ENCODE data around the gene KCNB1.

DNA sequence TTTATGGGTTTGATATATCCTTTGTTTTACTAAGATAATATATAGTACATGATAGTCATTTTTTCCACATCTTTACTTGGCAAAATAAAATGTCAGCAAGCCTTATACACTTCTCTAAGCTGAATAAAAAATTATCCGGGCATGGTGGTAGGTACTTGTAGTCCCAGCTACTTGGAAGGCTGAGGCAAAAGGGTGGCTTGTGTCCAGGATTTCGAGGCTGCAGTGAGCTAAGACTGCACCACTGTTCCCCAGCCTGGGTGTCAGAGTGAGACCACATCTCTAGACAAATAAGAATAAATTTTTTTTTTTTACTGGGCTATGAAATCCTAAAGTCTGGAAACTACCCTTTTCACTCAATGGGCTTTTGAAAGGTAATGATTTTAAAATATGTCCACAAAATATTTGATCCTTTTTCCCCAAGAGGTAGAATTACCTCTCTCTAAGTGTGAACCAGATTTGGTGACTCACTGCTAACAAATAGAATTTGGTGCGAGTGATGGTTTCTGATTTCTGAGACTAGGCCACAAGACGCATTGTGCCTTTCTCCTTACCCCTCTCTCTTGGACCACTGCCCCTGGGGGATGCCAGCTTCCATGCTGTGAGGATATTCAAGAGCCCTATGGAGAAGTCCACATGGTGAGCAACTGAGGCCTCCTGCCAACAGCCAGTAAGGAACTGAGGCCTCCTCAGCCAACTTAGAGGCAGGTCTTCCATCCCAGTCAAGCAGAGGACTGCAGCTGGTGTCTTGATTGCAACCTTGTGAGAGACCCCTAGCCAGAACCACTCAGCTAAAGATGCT, 120.4 kb downstream of the KCNB1 start:
- no peak for TF ChIP-seq EZH2 (IDR thresholded peaks at IDR 0.05; ENCODE audit: insufficient read depth, poor library complexity, severe bottlenecking)
- TF ChIP-seq EZH2phosphoT487 (IDR thresholded peaks at IDR 0.05; ENCODE audit: insufficient read depth, low read depth), result no peak
